NCI-H1436 treated with DMSO at 0.1 percent for 48 hours (cell line): ENCODE results near the gene DLGAP4.

Source experiments
- DNase-seq: peaks from one replicate; lab custom pipeline; 2025; lab: John Stamatoyannopoulos, UW

The DLGAP4 gene

DNA sequence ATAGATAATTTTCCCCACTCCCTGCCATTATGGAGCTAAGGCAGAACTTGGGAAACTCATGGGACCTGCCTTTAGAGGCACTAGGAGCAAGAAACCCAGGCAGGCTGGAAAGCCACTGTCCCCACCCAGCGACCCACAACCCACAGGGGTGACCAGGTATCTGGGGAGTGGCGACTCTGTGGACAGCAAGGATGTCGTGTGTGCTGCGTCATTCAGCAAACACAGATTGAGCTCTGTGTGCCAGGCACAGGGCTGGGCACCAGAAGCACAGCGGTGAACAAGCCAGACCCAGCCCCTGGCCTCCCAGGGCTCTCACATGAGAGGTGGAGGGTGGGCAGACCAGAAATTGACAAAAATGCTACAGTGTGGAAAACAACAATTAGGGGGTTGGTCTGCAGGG lies 27.7 kb downstream of the DLGAP4 start:
- DNase-seq: no peak

DNA sequence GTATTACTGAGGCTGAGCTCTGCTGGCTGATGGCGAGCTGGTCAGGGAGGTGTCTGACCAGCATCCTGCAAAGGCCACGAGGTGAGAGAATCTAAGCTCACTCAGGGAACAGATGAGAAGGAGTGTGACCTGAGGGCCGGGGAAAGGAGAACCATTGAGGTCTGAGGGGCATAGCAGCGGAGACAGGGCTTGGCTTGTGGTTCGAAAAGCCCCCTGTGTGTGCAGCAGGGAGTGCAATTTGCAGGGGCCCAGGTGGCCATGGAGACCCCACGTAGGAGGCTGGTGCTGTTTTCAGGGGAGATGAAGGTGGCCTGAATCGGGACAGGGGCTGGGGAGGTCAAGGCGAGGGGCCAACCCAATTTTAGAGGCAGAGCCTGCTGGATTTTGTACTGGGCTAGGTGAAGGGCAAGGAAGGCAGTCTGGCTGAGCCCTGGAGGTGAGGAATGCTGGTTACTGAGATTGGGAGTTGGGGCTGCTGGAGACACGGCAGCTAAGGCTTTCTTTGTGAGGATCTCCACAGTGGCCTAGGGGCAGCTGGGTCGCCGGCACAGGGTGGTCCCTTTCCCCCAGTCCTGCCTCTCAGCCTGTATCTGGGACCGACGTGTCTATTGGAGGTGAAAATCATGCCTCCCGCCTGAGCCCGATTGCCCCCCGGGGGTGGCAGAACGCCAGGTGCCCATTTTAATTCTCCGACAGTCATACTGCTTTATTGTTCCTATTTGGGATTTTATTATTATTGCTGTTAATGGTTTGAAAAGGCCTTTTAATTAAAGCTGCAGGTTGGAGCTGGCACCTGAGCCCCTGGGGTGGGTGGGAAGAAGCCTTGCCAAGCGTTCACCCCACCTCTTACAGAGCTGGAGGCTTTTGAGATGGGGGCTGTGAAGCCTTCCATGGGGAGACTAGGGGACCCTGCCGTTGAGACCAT lies 28.4 kb downstream of the DLGAP4 start:
- no peak for DNase-seq

DNA sequence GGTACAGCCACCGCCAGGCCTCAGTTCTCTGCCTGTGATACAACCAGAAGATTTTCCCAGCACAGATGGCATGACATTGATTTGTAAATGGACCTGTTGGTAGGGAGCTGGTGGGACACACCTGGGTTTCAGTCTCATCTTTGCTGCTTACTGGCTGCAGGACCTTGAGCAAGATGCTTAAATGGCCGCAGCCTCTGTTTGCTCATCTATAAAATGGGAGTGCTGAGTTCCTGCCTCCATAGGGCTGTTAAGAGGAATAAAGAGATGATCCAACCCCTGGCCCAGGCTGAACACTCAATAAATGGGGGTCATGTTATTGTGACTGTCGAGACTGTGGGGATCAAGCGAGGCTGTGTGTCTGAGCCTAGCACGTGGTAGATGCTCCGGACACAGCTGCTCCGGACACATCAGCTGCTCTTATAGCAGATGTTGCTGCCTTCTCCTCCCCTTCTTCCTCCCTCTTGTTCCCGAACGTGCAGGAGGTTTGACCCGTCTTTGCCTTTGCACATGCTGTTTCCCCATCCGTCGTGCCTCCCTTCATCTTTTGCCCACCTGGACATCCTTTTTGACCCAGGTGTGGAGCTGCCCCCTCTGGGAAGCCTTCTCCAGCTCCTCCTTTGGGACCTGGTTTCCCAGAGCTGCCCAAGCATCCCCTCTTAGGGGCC lies 29.2 kb downstream of the DLGAP4 start:
- no peak for DNase-seq

DNA sequence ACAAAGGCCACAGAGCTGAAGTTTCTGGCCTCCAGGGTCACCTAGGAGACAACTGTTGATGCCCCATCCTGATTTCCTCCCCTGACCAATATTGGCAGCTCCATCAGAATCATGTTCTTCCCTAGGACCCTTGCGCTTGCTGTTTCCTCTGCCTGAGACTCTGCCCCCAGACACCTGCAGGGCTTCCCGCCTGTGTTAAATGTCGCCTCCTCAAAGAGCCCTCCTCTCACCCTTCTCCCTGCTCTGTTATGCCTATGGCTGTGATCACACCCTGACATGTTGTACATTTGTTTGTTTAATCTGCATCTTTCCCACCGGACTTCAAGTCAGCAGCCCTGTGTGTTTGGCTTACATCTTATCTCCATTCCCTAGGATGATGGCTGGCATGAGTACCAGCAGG lies 30.1 kb downstream of the DLGAP4 start:
- no peak for DNase-seq

DNA sequence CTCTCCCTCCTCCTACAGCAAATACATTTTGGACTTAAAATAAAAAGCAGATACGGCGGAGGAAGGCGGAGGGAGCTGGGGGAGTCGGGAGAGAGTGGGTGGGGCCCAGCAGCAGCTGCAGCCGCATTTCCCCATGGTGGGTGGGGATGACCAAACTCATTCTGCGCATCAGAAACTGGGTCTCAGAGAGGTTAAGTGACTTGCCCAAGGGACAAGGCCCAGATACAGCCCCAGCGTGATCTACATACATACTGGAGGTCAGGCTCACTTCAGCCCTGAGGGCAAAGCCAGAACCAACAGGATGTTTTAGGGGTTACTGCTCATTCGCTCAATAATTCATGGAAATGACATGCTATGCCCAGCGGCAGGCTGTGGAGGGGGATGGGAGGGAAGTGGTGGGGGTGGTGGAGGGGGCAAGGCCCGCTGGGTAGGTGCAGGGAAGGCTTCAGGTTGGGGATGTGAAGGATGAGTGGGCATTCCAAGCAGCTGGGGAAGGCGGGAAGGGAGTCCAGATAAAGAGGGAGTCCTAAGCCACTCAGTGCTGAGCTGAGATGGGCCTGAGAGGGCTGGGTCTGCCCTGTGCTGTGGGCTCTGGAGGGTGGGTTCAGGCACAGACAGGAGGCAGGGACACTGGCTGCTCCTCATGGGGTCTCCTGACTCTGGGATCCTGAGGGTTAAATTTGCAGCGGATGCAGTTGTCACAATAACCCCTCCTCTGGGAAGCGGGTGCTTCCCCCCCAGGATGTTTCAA lies 31.0 kb downstream of the DLGAP4 start:
- DNase-seq: no peak

DNA sequence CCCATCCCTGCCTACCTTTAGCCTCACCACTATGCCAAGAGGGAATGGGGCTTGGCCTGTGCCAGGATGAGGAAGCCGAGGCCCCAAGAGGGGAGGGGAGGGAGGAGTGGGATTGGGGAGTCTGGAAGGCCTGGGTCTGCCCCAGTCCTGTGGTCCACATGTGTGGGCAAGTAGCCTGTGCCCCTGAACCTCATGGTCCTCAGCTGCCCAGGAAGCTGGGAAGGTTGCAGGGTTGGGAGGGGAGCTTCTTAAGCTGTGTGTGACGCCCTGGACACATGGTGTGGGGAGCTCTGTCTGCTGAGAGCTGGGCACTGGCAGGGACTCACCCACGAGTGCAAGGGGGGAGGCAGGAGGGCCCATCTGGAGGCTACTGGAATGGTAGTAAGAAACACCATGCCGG lies 31.7 kb downstream of the DLGAP4 start:
- no peak for DNase-seq

DNA sequence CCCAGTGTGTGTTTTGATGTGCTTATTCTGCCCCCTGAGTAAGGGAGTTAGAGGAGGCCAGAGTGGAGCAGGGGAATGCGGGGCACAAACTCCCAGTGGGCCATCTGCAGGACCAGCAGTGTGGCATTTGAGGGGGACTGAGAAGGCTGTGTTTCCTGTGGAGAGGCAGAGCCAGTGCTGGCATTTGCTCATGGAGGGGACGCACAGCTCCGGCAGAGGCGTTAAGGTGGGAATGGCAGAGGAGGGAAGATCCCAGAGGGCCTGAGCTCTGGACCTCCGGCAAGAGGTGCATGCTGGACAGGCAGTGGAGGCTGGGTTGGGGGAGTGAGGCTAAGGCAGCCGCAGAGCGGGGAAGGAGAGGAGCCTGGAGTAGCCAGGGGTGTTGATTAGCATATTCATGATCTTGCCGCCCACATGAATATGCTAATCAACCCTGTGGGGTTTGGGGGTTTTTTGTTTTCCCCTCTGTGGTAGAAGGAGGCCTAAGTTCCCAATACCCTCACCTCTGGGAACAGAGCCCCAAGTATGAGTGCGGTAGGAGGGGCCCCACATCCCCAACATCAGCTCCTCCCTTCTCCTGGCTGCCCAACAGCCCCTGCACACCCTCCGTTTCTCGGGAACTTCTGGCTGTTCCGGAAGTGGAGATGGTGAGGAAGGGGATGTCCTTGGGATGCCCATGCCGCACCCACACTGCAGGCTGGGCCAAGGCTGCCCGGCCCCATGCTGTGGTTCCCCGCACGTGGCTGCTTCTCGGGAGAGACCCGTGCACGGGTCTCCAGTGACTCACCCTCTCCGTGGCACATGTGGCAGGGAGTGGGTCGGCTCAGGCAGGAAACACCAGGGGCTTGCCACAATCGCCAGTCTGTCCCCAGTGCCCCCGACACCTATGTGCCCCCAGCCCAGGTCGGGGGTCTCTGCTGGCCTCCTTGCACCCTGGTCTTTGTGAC lies 33.8 kb downstream of the DLGAP4 start:
- no peak for DNase-seq

DNA sequence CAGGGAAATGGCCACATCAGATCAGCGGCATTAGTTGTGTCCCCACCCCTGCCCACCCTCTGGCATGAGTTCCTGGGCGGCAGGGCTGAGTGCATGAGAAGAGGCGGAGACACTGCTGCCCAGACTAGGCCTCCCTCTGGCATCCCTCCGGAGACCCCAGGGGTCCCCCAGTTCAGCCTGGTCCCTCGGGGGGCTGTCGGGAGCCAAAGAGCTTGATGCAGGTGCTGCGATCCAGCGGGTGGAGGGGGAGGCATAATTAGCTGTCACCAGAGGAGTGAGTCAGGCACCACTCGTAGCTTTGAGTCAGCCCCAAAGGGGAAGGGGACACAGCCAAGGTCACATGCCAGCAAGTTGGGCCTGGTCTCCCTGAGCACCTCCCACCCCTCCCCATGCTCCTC lies 34.5 kb downstream of the DLGAP4 start:
- DNase-seq: no peak

DNA sequence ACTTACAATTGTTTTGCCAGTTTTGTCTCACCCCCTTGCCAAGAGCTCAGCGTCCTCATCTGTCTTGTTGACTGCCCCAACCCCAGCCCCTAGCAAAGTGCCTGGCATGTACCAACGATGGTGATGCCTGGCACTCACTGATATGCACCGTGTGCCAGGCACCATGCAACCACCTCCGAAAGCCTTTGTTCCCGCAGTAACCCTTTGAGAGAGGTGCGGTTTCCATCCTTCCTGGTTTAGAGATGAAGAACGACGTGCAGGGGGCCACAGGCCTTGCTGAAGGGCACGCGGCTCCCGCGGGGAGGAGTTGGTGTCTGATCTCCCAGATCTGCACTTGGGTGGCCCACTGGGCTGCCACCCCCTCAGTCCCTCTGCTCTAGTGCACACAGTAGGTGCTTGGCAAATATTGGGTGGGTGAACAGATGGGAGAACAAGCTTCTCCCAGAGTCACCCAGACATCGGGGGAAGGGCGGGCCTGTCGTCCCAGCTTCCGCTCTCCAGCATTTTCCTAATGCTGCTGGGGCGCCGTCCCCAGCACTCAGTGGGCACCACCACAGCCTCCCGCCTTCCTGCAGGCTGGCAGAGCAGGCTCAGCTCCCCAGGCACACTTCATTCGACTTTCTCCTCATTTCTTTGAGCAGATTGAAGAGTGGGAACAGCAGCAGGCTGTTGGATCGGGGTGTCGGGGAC lies 35.3 kb downstream of the DLGAP4 start:
- DNase-seq: no peak

DNA sequence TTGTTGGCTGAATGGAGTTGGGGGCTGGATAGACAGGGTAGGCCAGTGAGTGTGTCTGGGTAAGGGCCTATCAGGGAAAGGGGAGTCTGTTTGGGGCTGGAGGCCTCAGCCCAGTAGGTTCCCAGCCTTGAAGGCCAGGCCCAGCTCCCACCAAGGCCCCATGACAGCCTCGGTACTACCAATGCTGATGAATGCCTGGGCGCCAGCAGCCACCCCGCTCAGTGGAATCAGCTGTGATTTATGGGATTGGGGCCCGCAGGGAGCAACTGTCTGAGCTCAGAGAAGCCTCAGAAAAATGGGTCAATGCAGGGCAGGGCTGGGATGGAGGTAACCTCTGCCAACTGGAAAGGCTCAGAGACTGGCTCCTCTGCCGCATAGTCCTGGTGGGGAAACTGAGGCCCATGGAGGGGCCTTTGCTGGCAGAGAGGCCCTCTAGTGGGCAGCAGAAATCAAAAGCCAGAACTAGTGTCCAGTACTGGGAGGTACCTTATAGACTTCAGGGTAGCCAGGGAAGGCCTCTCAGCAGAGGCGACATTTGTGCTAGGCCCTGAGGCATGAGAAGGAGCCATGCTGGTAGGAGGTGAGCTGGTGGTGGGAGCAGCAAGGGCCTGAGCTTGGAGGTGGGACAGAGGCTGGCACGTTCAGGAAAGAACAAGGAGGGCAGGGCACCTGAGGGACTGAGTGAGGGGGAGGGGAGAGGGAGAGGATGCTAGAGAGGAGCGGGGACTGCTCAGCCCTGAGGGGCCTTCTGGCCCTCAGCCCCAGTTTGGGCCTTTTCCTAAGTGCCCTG lies 36.4 kb downstream of the DLGAP4 start:
- no peak for DNase-seq

DNA sequence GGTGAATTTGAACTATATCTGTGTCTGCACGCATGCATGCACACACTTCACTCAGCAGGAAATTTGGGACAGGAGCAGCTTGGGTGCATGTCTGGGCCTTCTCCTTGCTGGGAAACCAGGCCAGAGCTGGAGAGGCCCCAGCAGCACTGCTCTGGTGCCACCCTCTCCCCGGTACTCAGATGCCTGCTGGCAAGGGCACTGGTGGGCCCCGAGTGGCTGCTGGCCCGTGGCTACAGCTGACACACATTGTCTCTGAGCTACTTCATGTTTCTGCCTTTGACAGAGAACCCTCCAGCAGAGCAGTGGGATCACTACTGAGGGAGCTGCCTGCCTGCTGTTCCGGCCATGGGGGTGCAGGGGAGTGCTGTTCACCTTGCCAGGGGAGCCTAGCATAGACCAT lies 37.5 kb downstream of the DLGAP4 start:
- no peak for DNase-seq

DNA sequence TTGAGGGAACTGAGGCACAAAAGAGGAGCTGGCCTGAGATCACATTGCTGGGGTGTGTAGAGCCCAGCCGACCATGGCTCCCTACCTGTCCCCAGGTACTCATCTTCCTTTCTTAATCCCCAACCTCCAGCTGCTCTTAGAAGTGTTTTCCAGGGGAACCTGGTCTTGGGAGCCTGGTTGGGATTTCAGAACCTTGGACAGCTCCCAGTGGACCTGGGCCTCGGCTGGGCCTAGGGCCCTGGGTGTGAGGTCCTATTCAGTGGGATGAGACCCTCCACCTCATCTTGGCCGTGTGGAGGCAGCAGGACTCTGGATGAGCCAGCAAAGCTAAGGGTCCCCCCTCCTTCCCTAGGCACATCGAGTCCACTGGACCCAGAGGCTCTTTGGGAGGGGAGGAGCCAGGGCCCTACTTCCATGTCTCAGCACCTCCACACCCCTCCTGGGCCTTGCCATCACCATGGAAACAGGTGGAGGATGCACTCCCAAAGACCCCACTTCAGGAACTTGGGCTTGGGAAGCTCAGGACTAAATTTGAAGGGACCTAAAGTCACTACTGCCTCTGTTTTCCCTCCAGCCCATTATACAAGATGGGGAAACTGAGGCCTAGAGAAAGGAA lies 38.5 kb downstream of the DLGAP4 start:
- no peak for DNase-seq

DNA sequence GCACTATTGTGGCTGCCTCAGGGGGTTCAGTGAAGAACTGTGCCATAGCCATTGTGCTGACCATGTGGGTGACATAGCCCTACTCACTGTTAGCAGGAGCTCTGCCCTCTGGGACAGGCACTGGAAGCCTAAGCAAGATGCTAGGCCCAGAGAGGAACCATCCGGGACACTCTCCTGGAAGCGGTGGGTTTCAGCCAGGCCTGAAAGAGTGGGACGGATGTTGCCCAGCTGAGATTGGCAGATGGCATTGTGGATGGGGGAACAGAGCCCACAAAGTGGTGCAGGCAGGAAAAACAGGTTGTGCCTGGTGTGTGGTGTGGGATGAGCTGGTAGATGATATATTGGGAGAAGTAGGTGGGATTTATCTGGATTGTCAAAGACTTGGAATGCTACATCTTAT lies 40.1 kb downstream of the DLGAP4 start:
- no peak for DNase-seq

DNA sequence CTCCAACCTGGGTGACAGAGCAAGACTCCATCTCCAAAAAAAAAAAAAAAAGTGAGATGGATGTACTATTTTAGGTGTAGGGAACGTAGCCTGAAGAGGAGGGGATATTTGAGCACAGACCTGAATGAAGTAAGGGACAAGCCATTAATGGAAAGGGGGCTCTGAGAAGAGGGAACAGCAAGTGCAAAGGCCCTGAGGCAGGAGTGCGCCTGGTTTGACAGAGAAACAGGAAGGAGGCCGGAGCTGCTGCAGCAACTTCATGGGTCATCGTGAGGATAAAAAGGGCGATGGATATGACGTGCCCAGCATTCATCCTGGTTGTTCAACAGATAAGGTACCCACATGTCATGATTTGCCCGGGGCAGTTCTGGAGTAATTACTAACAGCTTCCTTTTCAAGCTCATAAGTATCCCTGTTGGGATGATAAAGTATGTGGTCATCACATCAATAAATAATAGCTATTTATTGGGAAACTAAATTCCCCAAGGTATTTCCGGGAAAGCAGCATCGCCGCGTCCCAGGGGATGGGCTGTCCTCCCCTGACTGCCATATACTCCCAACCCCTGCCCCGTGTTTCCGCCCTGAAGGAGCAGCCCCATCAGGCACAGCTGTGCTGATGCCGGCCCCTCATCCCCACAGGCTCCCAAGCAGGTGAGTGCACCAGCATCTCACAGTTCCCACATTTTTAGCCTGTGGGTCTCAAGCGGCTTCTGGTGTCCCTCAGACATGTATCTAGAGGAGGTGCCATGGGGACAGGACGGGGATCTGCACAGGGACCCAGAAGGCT lies 43.4 kb downstream of the DLGAP4 start:
- no peak for DNase-seq

DNA sequence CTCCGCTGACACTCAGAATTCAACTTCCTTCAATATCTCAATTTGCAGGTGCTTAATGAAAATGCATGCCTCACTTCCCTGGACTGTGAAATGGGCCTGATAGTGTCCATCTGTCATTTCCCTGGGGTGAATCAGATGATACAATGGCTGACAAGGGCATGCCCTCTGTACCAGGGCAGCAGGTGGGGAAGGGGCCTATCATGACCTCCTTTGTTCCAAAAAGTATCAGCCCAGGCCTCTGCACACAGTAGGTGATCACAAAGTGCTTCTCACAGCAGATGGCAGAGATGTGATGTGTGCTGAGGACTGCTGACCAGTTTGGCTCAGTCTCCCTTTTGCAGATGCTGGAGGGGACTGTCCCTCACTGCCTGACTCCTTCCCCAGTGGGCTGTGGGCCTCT lies 44.3 kb downstream of the DLGAP4 start:
- no peak for DNase-seq

DNA sequence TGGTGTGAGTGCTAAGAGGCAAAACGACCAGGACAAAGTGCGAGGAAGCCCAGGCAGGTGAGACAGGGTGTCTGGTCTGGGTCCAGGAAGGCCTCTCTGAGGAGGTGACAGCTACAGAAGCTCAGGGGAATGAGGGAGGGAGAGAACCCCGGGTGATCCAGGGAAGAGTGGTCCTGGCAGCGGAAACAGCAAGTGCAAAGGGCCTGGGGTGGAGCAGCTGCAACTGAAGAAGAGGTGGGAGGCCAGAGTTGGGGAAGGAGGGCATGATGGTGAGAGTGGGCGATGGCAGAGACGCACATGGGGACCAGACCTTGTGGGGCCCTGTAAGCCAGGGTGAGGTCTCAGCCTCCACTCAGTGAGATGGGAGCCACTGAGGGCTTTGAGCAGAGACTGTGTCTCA lies 45.8 kb downstream of the DLGAP4 start:
- no peak for DNase-seq

DNA sequence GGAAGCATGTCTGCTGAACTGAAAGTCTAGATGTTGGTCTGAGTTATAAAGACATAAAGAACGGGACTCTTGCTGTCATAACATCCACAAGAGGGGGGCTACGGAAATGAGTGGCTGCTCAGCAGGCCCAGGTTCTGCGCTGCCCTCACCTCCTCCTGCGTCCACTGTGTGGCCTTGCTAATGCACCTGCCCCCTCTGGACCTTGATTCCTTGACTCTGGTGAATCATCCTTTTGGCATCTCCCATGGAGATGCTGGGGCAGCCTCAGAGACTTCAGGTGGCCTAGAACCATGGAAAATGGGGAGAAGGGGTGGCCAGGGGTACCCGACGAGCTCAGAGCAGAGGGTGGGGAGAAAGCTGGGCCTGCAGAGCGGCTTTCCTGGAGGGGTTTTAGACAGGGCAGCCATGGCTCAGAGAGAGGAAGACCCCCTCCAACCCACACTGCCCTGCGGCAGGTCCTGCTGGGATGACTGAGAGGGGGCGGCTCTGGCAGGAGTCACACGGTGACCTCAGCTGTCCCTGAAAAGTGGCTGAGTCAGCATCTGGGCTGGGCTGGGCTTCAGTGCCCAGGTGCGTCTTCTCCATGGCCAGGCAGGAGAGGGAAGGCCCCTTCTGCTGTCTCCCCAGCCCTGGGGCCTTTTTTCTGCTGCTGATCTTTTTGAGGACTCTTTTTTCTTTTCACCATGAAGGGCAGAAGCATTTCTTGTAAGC lies 46.9 kb downstream of the DLGAP4 start:
- no peak for DNase-seq

DNA sequence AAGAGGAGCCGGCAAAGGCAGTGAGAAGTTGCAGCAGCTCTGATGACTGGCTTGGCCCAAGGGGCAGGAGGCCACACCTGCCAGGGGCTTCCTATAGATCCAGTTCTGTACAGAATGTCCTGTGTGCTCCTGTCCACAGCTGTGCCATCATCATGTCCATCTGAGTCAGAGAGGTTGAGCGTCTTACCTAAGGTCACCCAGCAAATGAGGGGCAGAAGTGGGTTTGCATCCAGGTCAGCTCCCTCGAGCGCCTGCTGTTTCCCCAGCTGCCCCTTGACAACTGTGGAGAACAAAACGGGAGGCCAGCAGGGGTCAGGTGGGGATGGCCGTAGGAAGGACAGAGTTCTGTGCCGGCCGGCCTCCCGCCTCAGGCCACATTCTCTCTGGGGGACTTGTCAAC lies 47.6 kb downstream of the DLGAP4 start:
- DNase-seq: no peak
